H1 (cell line): ENCODE data around the gene IL22RA2.

Experiments used
- BRCA1 ChIP-seq: IDR thresholded peaks from 2 replicates; pipeline ENCODE4 v1.6.1; 2012; ENCODE audit warnings: low read depth, low read length, improper control_type of control experiment
- CTBP2 ChIP-seq: IDR thresholded peaks from 2 replicates; pipeline ENCODE4 v1.7.0; 2011; ENCODE audit warnings: borderline replicate concordance, mild to moderate bottlenecking, moderate library complexity, mixed read lengths, low read length; ENCODE audit not compliant: insufficient read depth, insufficient read length
- FOSL1 ChIP-seq: IDR thresholded peaks from 2 replicates; pipeline ENCODE4 v1.6.1; 2011; ENCODE audit warnings: mild to moderate bottlenecking, low read depth, low read length, moderate library complexity; ENCODE audit not compliant: insufficient read depth
- HDAC2 ChIP-seq, 2 experiments: fragments of 300-600 bp in 1 of 2; sonication (generic) in 1 of 2; IDR thresholded peaks; 2 replicates each; pipeline ENCODE4 v1.6.1; 2011 to 2012; ENCODE audit warnings: low read depth in 2 of 2, low read length in 2 of 2, mild to moderate bottlenecking in 2 of 2, moderate library complexity in 2 of 2, borderline replicate concordance in 1 of 2, inconsistent platforms in 1 of 2
- JUND ChIP-seq: IDR thresholded peaks from 2 replicates; pipeline ENCODE4 v1.6.1; 2011; ENCODE audit warnings: mild to moderate bottlenecking, improper control_type of control experiment, low read length
- NRF1 ChIP-seq: IDR thresholded peaks from 2 replicates; pipeline ENCODE4 v1.6.1; 2011; ENCODE audit warnings: mild to moderate bottlenecking, low read depth, low read length, improper control_type of control experiment
- PHF8 ChIP-seq: fragments of 200-600 bp; sonication (generic); conservative IDR thresholded peaks from 2 replicates; pipeline ENCODE4 v1.7.1; 2012; ENCODE audit warnings: low read depth, mild to moderate bottlenecking, inconsistent platforms, low read length, moderate library complexity
- POLR2A ChIP-seq, 2 experiments: IDR thresholded peaks; 1 replicate in 1 of 2; 2 replicates in 1 of 2; pipeline ENCODE4 v1.6.1; 2011; ENCODE audit warnings: low read depth in 2 of 2, low read length in 2 of 2, mild to moderate bottlenecking in 2 of 2; ENCODE audit errors: control extremely low read depth in 1 of 2
- SUZ12 ChIP-seq: fragments of 200-600 bp; sonication (generic); IDR thresholded peaks from 2 replicates; pipeline ENCODE4 v1.6.1; 2012; ENCODE audit warnings: mild to moderate bottlenecking, inconsistent platforms, low read length, moderate library complexity, mixed read lengths
- TAF1 ChIP-seq: IDR thresholded peaks from 2 replicates; pipeline ENCODE4 v1.6.1; 2011; ENCODE audit warnings: mild to moderate bottlenecking, low read depth, low read length
- TF ChIP-seq, protein P1 (sequence below), 3 experiments: IDR thresholded peaks; 1 replicate in 2 of 3; 2 replicates in 1 of 3; pipeline versions ENCODE4 v1.5.1 to v1.6.1; 2011; ENCODE audit warnings: low read length in 3 of 3, mild to moderate bottlenecking in 3 of 3, inconsistent platforms in 2 of 3, low read depth in 1 of 3, moderate library complexity in 1 of 3; ENCODE audit not compliant: insufficient read depth in 1 of 3; ENCODE audit errors: control extremely low read depth in 1 of 3
- TF ChIP-seq, protein P2 (sequence below): IDR thresholded peaks from 2 replicates; pipeline ENCODE4 v1.6.1; 2012; ENCODE audit warnings: inconsistent platforms
- TF ChIP-seq, protein P3 (sequence below): IDR thresholded peaks from 2 replicates; pipeline ENCODE4 v1.6.1; 2012; ENCODE audit warnings: inconsistent platforms

DNA sequence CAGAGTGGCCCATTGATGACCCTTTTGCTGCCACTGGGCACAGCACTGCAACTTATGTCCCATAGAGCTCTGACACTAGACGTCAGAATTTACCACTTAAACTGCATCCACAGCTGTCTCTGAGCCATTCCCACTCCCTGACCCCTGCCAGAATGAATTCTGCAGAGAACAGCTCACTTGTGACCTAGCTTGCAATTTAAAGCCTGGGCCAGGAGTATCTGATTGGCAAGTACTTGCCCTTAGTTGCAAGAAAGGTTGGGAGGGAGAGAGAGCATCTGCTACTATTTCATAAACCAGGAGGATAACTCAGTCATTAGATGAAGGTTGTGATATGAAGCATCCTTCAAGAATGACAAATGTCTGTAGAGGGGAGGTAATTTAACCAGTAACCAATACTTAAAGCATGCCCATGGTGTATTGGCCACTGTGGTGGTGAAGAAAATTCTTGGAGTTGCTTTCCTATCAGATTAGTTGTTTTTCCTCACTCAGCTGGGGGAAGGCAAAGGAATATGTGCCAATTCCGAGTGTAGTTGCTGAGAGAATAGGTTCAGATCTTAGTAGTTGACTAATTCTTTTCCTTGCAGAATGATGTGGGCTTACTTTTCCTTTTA is 46.5 kb downstream of the IL22RA2 start:
- no peak for TF ChIP-seq JUND
- TF ChIP-seq FOSL1, result no peak
- TF ChIP-seq, protein P1, sequence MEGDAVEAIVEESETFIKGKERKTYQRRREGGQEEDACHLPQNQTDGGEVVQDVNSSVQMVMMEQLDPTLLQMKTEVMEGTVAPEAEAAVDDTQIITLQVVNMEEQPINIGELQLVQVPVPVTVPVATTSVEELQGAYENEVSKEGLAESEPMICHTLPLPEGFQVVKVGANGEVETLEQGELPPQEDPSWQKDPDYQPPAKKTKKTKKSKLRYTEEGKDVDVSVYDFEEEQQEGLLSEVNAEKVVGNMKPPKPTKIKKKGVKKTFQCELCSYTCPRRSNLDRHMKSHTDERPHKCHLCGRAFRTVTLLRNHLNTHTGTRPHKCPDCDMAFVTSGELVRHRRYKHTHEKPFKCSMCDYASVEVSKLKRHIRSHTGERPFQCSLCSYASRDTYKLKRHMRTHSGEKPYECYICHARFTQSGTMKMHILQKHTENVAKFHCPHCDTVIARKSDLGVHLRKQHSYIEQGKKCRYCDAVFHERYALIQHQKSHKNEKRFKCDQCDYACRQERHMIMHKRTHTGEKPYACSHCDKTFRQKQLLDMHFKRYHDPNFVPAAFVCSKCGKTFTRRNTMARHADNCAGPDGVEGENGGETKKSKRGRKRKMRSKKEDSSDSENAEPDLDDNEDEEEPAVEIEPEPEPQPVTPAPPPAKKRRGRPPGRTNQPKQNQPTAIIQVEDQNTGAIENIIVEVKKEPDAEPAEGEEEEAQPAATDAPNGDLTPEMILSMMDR (IDR thresholded peaks at IDR 0.05; ENCODE audit: control extremely low read depth in 1 of 3, insufficient read depth in 1 of 3, low read depth in 1 of 3, low read length in 3 of 3), result no peak
- TF ChIP-seq TAF1, result no peak
- TF ChIP-seq SUZ12, result no peak
- TF ChIP-seq NRF1, result no peak
- TF ChIP-seq HDAC2 (IDR thresholded peaks at IDR 0.05; ENCODE audit: borderline replicate concordance in 1 of 2, low read depth in 2 of 2, low read length in 2 of 2), result no peak
- TF ChIP-seq, protein P2, sequence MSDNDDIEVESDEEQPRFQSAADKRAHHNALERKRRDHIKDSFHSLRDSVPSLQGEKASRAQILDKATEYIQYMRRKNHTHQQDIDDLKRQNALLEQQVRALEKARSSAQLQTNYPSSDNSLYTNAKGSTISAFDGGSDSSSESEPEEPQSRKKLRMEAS, result no peak
- TF ChIP-seq, protein P3, sequence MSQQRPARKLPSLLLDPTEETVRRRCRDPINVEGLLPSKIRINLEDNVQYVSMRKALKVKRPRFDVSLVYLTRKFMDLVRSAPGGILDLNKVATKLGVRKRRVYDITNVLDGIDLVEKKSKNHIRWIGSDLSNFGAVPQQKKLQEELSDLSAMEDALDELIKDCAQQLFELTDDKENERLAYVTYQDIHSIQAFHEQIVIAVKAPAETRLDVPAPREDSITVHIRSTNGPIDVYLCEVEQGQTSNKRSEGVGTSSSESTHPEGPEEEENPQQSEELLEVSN, result no peak
- TF ChIP-seq POLR2A (IDR thresholded peaks at IDR 0.05; ENCODE audit: control extremely low read depth in 1 of 2, low read depth in 2 of 2, low read length in 2 of 2), result no peak
- no peak for TF ChIP-seq CTBP2
- TF ChIP-seq BRCA1, result no peak
- TF ChIP-seq PHF8, result no peak
